GM18526 (cell line): Measurements from ENCODE around the gene UPK2.

Experiments
- POLR2A ChIP-seq: IDR thresholded peaks from 3 replicates; pipeline ENCODE4 v1.6.1; 2011; ENCODE audit not compliant: insufficient read length; ENCODE audit errors: extremely low read depth

The UPK2 gene

DNA sequence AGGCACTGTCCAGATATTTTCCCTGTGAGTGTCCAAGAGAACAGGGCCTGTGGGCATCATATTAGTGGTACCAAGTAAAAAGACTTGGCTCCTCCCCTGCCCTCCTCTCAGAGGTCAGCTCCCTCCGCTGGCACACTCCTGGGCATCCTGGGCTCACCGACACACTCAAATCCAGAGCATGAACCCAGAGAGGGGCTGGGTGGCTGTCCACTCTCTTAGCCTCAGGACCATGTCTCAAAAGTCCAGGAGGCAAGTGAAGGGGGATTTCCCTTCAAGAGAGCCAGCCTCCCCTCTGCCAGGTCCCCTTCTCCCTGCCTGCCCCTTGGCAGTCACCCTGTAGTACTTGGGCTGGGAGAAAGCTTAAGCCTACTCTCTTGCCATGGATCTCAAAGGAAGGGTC lies 40.7 kb upstream of the UPK2 start:
- no peak for TF ChIP-seq POLR2A

DNA sequence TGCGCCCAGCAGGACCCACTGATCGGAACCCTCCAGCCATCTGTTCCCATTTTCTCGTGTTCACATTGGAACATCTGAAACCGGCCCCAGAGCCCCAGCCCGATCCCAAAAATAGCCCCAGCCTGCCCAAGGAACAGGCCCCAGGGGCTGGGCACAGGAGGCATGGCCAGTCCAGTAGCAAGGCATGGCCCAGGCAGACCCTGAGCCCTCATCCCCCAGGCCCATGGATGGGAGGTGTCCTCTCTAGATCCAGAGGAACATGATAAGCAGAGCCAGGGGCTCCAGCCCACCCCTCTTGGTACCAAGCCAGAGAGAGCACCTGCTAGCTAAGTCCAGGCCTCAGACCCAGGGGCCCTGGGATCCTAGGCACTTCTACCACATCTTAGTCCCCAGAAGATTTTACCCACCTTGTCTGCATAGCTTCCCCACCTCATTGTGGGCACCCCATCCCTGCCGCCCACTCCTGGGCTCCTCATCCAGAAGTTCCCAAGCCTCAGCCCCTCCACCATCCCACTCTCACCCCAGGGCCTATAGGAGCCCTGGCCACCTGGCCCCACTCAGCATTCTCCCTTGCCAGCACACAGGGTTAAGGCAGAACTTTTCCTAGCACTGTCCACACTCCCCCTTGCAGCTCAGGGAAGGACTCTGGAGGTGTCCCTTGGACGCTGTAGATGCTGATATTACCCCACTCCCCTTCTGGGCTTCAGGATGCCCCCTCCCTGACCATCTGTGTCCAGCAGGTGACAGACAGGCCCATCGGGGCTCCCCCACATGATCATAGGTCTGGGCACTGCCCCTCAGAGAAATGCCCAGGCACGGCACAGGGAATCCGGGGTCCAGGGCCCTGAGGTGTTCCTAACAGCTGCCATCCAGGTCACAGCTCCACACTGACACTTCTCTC lies 39.9 kb upstream of the UPK2 start:
- TF ChIP-seq POLR2A = no peak

DNA sequence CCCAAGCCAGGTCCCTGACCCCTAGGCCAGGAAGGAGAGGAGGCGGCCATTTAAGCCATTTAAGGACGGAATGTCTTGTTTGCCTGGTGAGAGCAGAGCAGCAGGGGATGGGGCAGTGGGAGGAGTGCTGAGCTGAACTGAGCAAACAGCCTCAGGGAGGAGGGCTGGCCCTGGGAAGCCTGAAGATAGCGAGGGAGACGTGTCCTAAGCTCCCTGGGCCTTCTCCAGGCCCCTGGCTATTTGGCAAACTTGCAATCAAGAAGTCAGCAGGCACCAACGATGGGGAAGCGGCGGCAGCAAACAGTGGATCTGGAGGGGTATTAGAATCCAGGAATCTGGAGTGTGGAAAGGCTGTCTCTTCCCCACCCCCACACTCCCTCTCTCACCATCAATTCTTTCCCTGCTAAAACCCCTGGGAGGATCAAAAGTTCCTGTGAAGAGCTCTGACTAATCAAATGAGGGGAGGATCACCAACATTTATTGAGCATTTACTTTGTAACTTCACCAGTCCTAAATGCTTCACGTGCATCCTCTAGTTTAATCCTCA lies 39.2 kb upstream of the UPK2 start:
- TF ChIP-seq POLR2A = no peak

- TF ChIP-seq POLR2A = no peak
Observed at GRCh38 chr11:118917481-118918127, 38.5 kb upstream of the UPK2 start.

DNA sequence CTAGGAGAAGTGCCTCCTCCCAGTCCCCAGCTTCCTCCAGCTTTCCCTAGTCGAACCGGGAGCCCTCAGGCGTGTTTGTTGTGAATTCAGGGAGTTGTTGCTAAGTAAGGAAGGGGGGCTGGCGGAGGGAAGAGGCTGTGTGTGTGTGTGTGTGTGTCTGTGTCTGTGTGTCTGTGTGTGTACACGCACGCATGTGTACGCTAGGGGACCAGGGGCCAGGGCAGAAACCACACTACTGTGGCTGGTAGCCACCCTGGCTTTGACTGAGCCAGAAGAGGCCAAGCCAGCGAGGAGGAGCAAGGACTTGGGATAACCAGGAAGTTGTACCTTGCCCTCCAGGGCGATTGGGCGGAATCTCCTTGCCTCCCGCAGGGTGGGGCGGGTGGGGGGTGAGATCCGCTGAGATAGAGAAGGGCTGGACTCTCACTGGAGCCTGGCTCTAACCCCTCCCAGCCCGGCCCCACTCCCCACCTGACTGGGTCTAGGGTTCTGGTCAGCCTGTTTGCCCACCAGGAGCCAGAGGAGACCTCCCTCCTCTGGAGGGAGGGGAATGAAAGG lies 37.9 kb upstream of the UPK2 start:
- no peak for TF ChIP-seq POLR2A

DNA sequence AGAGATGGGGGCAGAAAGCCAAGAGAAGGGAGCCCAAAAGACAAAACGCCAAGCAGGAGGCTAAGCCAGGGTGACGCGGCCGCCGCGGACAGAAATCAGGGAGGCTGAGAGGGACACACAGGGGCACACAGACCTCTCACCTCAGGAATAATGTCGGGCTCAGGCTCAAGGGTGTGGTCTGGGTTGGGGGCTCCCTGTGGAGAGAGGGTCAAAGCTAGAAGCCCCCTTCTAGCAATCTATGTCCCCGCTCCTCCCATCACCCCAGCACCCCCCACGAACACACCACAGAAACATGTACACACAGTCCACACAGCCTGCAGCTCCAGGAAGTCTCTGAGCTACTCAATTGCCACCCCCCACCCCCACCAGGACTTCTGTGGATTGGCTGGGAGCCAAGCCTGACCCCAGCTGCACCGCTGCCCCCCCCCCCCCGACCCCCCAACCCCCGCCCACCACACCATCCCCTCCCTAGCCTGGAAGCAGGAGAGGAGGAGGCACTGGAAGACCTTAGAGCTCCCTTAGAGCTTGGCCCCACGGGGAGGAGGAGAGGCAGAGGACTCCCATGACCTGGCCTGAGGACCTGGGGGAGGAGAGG lies 37.3 kb upstream of the UPK2 start:
- TF ChIP-seq POLR2A = no peak

- TF ChIP-seq POLR2A = no peak
Observed at GRCh38 chr11:118921121-118921928, 34.8 kb upstream of the UPK2 start.

DNA sequence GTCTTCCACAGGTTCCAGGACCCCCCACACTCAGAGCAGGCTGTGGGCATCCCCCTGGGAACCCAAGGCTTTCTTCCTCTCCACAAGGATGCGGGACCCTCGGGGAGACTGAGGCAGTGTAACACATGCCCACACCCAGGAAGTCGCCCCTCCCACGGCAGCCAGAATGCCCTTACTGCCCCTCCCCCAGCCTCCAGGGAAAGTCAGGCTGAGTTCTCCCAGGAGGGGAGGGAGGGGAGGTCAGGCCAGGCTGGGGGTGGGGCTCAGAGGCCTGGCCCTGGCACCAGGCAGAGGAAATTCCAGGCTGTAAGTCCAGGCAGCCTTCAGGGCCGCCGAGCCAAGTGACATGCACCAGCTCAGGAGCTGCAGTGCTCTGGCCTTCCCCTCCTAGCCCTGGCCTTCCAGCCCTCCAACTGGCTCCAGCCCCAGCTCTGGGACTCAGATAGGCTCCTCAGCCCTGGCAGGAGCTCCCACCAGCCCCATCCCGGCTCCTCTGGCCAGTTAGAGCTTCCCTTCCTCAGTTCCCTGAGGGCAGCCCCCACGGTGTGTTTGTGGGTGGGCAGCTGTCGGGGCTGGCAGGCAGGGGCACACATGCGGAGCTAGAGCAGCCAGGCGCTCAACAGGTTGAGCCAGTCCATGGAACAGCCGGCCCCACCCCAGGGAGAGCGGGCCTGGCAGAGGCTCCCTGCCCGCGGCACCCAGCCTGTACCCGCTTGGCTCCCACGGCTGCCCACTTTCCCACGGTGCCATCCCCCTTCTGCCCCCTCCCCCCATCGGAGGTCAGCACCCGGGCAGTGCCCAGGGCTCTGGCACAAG lies 34.0 kb upstream of the UPK2 start:
- TF ChIP-seq POLR2A = no peak

DNA sequence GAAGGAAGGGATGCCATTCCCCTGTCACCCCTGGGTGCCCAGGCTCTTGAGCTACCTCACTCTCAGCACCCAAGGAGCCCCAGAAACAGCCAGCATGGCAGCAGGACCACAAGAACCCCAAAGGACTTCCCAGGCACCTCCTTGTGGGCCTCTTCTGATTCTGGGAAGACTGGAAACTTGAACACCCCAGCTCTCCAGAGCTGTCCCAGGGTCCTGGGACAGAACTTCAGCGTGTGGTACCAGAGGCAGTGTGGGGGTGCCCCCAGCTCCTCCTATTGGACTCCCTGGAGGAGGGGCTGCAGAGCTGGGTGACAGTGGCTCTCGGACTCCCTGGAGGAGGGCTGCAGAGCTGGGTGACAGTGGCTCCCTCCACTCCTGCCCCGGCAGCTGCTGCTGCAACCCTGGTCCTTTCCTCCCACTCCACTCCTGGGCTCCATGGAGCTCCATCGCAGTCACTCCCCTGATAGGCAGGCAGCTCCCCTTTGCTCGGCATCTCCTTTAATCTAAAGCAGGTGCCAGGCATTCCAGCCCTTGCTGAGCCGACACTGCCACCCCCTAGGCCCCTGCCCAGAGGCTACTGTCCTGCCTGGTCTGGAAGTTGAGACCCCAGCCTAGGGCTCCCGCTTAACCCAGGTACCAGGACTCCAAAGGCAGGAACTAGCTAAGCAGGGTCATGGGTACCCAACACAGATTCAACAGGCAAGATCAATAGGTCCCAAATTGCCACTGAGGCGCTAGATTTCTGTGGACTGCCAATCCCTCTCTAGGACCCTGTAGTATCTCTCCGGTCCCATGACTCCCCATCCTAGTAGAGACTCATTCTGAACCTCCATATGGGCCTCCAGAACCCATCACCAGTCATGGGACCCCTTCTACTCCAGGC lies 33.1 kb upstream of the UPK2 start:
- no peak for TF ChIP-seq POLR2A

- no peak for TF ChIP-seq POLR2A
Observed at GRCh38 chr11:118923721-118924587, 32.1 kb upstream of the UPK2 start.

DNA sequence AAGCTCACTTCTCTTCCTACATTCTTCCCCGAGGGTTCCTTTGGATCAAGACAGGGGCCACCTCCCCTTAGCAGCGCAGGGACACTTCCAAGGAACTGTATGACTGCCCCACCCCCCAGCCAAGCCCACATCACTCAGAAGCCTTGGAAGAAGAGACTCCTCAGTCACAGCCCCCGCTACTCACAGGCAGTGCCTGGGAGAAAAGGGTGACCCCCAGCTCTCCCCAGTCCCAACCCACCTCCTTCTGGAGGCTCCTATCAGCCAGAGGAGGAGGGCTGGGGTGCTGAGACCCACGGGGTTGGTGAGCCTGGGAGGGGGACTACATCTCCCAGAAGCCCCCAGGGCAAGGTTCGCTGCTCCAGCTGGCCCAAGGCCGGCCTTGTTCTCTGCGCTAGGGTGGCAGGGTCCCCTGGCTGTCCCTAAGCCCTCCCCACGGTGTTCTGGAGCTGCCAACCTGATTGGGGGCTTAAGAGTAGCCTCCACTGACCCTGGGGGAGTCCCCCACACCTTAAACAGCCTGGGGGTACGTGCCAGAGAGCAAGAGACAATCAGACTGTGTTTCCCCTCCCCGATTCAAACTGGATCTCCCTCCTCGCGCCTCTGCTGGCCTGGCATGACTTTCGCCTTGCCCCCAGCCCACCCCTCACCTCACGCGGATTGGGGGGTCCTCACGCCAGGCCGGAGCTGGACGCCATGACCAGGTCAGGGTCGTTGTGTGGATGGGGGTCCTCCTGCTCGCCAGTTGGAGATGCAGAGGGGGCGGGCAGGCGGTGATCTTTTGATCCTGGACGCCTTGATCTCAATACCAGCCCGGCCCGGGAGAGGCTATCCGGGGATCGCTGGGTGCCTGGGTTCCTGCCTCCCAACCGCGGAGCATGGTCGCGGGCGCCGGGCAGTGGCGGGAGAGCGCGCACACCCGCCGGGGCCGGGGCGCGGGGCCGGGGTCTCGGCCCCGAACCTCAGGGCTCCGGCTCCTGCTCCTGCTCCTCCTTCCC lies 31.2 kb upstream of the UPK2 start:
- no peak for TF ChIP-seq POLR2A
